Trophoblast cell (in vitro differentiated cells and primary cell): ENCODE results near the gene YIF1A.

Experiments used
- DNase-seq, 2 donors: peaks; one replicate each; pipeline ENCODE4 v3.0.0-alpha.2; 2016
- H2AFZ ChIP-seq: 2 replicates; pipeline ENCODE4 v1.6.1; 2013; ENCODE audit warnings: low read length, moderate library complexity, mild to moderate bottlenecking; ENCODE audit not compliant: insufficient read depth, poor library complexity
- H2AK5ac ChIP-seq: 2 replicates; pipeline ENCODE4 v1.6.1; 2013; ENCODE audit warnings: mild to moderate bottlenecking, low read length
- H2BK120ac ChIP-seq: 2 replicates; pipeline ENCODE4 v1.6.1; 2013; ENCODE audit warnings: low read length, mild to moderate bottlenecking, moderate library complexity; ENCODE audit not compliant: insufficient read depth, poor library complexity
- H2BK12ac ChIP-seq: 2 replicates; pipeline ENCODE4 v1.6.1; 2013; ENCODE audit warnings: mild to moderate bottlenecking, low read length, moderate library complexity
- H2BK5ac ChIP-seq: 2 replicates; pipeline ENCODE4 v1.6.1; 2013; ENCODE audit warnings: low read length, low read depth, moderate library complexity, mild to moderate bottlenecking; ENCODE audit not compliant: poor library complexity
- H3K14ac ChIP-seq: 2 replicates; pipeline ENCODE4 v1.6.1; 2013; ENCODE audit warnings: mild to moderate bottlenecking, low read length
- H3K18ac ChIP-seq: 2 replicates; pipeline ENCODE4 v1.6.1; 2013; ENCODE audit warnings: mild to moderate bottlenecking, low read length
- H3K23ac ChIP-seq: 2 replicates; pipeline ENCODE4 v1.6.1; 2013; ENCODE audit warnings: low read length
- H3K27ac ChIP-seq: 2 replicates; pipeline ENCODE4 v1.5.1; 2013; ENCODE audit warnings: low read depth, mild to moderate bottlenecking, inconsistent platforms, low read length, moderate library complexity
- H3K27me3 ChIP-seq: 2 replicates; pipeline ENCODE4 v1.6.1; 2013; ENCODE audit warnings: inconsistent platforms, mild to moderate bottlenecking, low read length, moderate library complexity; ENCODE audit not compliant: insufficient read depth
- H3K36me3 ChIP-seq, 2 experiments: 1 replicate in 1 of 2; 2 replicates in 1 of 2; pipeline ENCODE4 v1.6.1; 2013; ENCODE audit warnings: low read length in 2 of 2, mild to moderate bottlenecking in 2 of 2, moderate library complexity in 1 of 2; ENCODE audit not compliant: insufficient read depth in 2 of 2, control insufficient read depth in 1 of 2
- H3K4ac ChIP-seq: 2 replicates; pipeline ENCODE4 v1.6.1; 2013; ENCODE audit warnings: low read depth, mild to moderate bottlenecking, low read length, moderate library complexity
- H3K4me1 ChIP-seq, 2 experiments: 1 replicate in 1 of 2; 2 replicates in 1 of 2; pipeline ENCODE4 v1.6.1; 2013; ENCODE audit warnings: low read length in 2 of 2, mild to moderate bottlenecking in 2 of 2, moderate library complexity in 1 of 2; ENCODE audit not compliant: insufficient read depth in 2 of 2, control insufficient read depth in 1 of 2
- H3K4me2 ChIP-seq: 2 replicates; pipeline ENCODE4 v1.6.1; 2013; ENCODE audit warnings: inconsistent platforms, mild to moderate bottlenecking, low read length, moderate library complexity
- H3K4me3 ChIP-seq: 2 replicates; pipeline ENCODE4 v1.5.1; 2013; ENCODE audit warnings: mild to moderate bottlenecking, low read depth, low read length, inconsistent platforms
- H3K79me1 ChIP-seq: one replicate; pipeline ENCODE4 v1.6.1; 2013; ENCODE audit warnings: low read length
- H3K79me2 ChIP-seq: 2 replicates; pipeline ENCODE4 v1.6.1; 2013; ENCODE audit warnings: low read length, mild to moderate bottlenecking; ENCODE audit not compliant: control insufficient read depth, insufficient read depth, poor library complexity
- H3K9ac ChIP-seq: 2 replicates; pipeline ENCODE4 v1.6.1; 2013; ENCODE audit warnings: mild to moderate bottlenecking, low read length
- H3K9me3 ChIP-seq: 2 replicates; pipeline ENCODE4 v1.6.1; 2013; ENCODE audit warnings: low read depth, mild to moderate bottlenecking, control low read depth, inconsistent platforms, low read length; ENCODE audit not compliant: insufficient read depth
- H4K12ac ChIP-seq: 2 replicates; pipeline ENCODE4 v1.6.1; 2013; ENCODE audit warnings: low read depth, mild to moderate bottlenecking, low read length, moderate library complexity
- H4K8ac ChIP-seq: 2 replicates; pipeline ENCODE4 v1.6.1; 2013; ENCODE audit warnings: low read depth, mild to moderate bottlenecking, low read length, moderate library complexity
- H4K91ac ChIP-seq: one replicate; pipeline ENCODE4 v1.6.1; 2013; ENCODE audit warnings: low read depth, mild to moderate bottlenecking, low read length, moderate library complexity
- WGBS: extraction: QIAGEN DNeasy Blood & Tissue Kit; methylation state at CpG from one replicate; pipeline ENCODE4 v1.1.7; 2013; ENCODE audit warnings: missing lambda C conversion rate; ENCODE audit not compliant: insufficient read length, insufficient coverage; ENCODE audit errors: extremely low coverage; 5-methylcytosine and 5-hydroxymethylcytosine counted together

The YIF1A gene

GRCh38 chr11:66262696-66263095 is 26.2 kb downstream of the YIF1A start:
- no peak overlapping the region for H3K14ac ChIP-seq
- no peak overlapping the region for H3K27ac ChIP-seq
- no CpG with 5 or more reads among the region's 12 CpGs for WGBS
- H2BK5ac ChIP-seq: no peak overlapping the region
- H3K9me3 ChIP-seq: no peaks in the 10 kb centered on the region
- H2BK12ac ChIP-seq: no peak overlapping the region
- peaks cover 4 to 5% of the 10 kb centered on the region in 2 experiments for H3K4me1 ChIP-seq
- no peak overlapping the region for H2AK5ac ChIP-seq
- no peak overlapping the region for H3K4ac ChIP-seq
- H3K36me3 ChIP-seq: peaks cover 68 to 70% of the 10 kb centered on the region in 2 experiments
- H4K12ac ChIP-seq: no peak overlapping the region
- DNase-seq: no peak
- H3K18ac ChIP-seq: no peak overlapping the region
- no peak overlapping the region for H4K8ac ChIP-seq
- H4K91ac ChIP-seq: no peak overlapping the region
- no peak overlapping the region for H2AFZ ChIP-seq
- no peak overlapping the region for H2BK120ac ChIP-seq
- H3K79me2 ChIP-seq: peaks cover 7% of the 10 kb centered on the region
- peak overlapping the region; percentile 20 for H3K4me3 ChIP-seq
- H3K27me3 ChIP-seq: no peaks in the 10 kb centered on the region
- no peak overlapping the region for H3K23ac ChIP-seq
- H3K4me2 ChIP-seq: no peak overlapping the region
- peaks cover 10% of the 10 kb centered on the region for H3K79me1 ChIP-seq
- no peak overlapping the region for H3K9ac ChIP-seq

GRCh38 chr11:66262191-66262590 is 26.8 kb downstream of the YIF1A start:
- Histone ChIP-seq H3K9me3 (no peaks in the 10 kb centered on the region), H3K4me3 (peak overlapping the region; percentile 4), H3K23ac (no peak overlapping the region), H3K4me1 (peaks cover 5% of the 10 kb centered on the region in 2 experiments), H3K14ac (no peak overlapping the region), H3K36me3 (peaks cover 68 to 70% of the 10 kb centered on the region in 2 experiments), H2BK12ac (no peak overlapping the region), H3K79me2 (peaks cover 9% of the 10 kb centered on the region), H2BK120ac (no peak overlapping the region), H2AFZ (no peak overlapping the region), H3K27me3 (no peaks in the 10 kb centered on the region), H3K4ac (no peak overlapping the region), H3K79me1 (peaks cover 11% of the 10 kb centered on the region), H3K9ac (no peak overlapping the region), H4K12ac (no peak overlapping the region), H3K4me2 (no peak overlapping the region), H2BK5ac (no peak overlapping the region), H4K8ac (no peak overlapping the region), H3K27ac (no peak overlapping the region), H2AK5ac (no peak overlapping the region), H3K18ac (no peak overlapping the region), H4K91ac (no peak overlapping the region)
- no peak for DNase-seq
- WGBS: no CpG with 5 or more reads among the region's 5 CpGs

- Histone ChIP-seq H2BK12ac (no peak overlapping the region), H3K27me3 (no peaks in the 10 kb centered on the region), H2BK5ac (no peak overlapping the region), H4K91ac (no peak overlapping the region), H3K9ac (no peak overlapping the region), H3K4me1 (peaks cover 5 to 12% of the 10 kb centered on the region in 2 experiments), H3K79me2 (peaks cover 10% of the 10 kb centered on the region), H3K23ac (no peak overlapping the region), H3K9me3 (no peaks in the 10 kb centered on the region), H2BK120ac (no peak overlapping the region), H3K4me2 (no peak overlapping the region), H2AFZ (no peak overlapping the region), H3K4me3 (no peak overlapping the region), H3K27ac (no peak overlapping the region), H3K36me3 (peaks cover 65 to 67% of the 10 kb centered on the region in 2 experiments), H4K12ac (no peak overlapping the region), H2AK5ac (no peak overlapping the region), H3K4ac (no peak overlapping the region), H3K14ac (no peak overlapping the region), H3K79me1 (peaks cover 12% of the 10 kb centered on the region), H3K18ac (no peak overlapping the region), H4K8ac (no peak overlapping the region)
- DNase-seq: no peak
- no CpG with 5 or more reads among the region's 16 CpGs for WGBS
Observed at GRCh38 chr11:66261578-66261977, 27.4 kb downstream of the YIF1A start.

GRCh38 chr11:66259956-66260355 is 29.0 kb downstream of the YIF1A start:
- peaks cover 10% of the 10 kb centered on the region for H3K79me2 ChIP-seq
- H4K91ac ChIP-seq: no peak overlapping the region
- no peak for DNase-seq
- H3K9ac ChIP-seq: no peak overlapping the region
- no peak overlapping the region for H3K18ac ChIP-seq
- no peak overlapping the region for H3K23ac ChIP-seq
- H3K4me1 ChIP-seq: peaks cover 5 to 12% of the 10 kb centered on the region in 2 experiments
- no peak overlapping the region for H4K12ac ChIP-seq
- no CpG with 5 or more reads among the region's 4 CpGs for WGBS
- H3K27ac ChIP-seq: no peak overlapping the region
- H3K79me1 ChIP-seq: peaks cover 12% of the 10 kb centered on the region
- no peak overlapping the region for H2BK120ac ChIP-seq
- no peaks in the 10 kb centered on the region for H3K9me3 ChIP-seq
- no peaks in the 10 kb centered on the region for H3K27me3 ChIP-seq
- H3K4me3 ChIP-seq: no peak overlapping the region
- H2BK5ac ChIP-seq: no peak overlapping the region
- no peak overlapping the region for H3K4me2 ChIP-seq
- no peak overlapping the region for H3K4ac ChIP-seq
- no peak overlapping the region for H2BK12ac ChIP-seq
- no peak overlapping the region for H3K14ac ChIP-seq
- H4K8ac ChIP-seq: no peak overlapping the region
- no peak overlapping the region for H2AFZ ChIP-seq
- H2AK5ac ChIP-seq: no peak overlapping the region
- peaks cover 49 to 52% of the 10 kb centered on the region in 2 experiments for H3K36me3 ChIP-seq
